ENCODE data around the gene C1QTNF1.

C1QTNF1 gene

DNA sequence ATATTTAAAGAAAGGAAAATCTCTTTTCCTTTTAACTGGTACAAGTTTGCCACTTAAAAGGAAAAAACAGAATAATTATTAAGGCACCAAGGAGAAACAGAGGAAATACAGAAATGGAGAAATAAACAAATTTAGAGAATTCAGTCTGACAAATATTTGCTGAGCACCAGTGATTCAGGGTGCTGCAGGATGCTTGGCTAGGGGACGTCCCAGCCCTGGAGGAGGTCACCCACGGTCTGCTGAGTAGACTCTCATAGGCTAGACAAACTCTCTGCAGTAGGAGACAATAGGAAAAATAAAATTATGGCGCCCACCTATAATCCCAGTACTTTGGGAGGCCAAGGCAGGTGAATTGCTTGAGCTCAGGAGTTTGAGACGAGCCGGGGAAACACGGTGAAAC is 15.9 kb downstream of the C1QTNF1 start:
- DNase-seq (ENCODE audit: low read depth) = no peak

DNA sequence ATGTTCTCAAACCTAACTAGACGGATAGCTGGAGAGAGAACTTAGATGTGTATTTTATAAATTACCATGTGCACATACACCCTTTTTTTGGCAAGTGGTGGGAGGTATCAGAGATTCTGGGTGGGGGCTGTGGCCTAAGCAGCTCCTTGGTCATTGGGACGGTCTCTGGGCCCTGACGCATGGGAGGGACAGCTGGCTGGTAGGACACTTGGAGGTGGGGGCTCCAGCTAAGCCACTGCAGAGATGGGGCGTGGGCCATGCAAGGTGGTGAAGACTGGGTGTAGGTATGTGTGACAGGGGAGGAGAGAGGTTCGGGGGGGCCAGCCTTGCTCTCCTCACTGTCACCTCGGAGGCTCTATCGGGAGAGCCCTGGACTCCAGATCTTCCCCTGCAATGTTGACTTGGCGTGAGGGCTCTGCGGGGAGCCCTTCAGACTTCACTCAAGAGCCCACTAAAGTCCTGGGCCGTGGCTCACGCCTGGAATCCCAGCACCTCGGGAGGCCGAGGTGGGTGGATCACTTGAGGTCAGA is 17.1 kb downstream of the C1QTNF1 start:
- DNase-seq (ENCODE audit: low read depth) = no peak

GRCh38 chr17:79041723-79042420 is 17.9 kb downstream of the C1QTNF1 start:
- DNase-seq (ENCODE audit: low read depth) = no peak

DNA sequence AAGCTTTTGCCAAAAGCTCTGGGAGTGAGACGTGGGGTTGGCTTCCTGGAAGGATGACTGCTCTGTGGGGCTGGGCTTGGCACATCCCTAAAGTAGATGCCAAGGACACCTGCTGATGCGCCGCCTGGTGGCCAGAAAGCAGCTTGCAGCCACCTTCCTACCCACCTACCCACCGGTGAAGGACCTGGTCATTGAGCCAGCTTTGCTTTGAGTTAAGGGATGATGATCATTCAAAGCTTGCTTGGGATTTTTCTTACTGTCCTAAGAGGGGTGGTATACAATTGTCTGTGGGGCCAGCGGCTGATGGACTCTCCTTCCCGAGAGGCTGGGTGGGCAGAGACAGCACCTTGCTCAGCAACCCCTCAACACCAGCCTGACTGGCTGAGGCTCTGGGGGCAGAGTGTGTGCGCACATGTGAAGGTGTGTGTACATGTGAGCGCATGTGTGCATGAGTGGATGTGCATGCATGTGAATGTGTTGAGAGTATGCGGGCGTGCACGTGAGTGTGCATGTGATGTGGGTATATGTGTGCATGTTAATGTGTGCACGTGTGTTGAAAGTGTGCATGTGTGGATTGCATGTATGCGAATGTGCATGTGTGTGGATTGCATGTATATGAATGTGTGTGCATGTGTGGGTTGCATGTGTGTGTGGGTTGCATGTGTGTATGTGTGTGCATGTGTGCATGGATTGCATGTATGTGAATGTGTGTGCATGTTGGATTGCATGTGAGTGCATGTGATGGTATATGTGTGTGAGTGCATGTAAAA is 18.6 kb downstream of the C1QTNF1 start:
- peak; percentile 31 for DNase-seq (ENCODE audit: low read depth)

DNA sequence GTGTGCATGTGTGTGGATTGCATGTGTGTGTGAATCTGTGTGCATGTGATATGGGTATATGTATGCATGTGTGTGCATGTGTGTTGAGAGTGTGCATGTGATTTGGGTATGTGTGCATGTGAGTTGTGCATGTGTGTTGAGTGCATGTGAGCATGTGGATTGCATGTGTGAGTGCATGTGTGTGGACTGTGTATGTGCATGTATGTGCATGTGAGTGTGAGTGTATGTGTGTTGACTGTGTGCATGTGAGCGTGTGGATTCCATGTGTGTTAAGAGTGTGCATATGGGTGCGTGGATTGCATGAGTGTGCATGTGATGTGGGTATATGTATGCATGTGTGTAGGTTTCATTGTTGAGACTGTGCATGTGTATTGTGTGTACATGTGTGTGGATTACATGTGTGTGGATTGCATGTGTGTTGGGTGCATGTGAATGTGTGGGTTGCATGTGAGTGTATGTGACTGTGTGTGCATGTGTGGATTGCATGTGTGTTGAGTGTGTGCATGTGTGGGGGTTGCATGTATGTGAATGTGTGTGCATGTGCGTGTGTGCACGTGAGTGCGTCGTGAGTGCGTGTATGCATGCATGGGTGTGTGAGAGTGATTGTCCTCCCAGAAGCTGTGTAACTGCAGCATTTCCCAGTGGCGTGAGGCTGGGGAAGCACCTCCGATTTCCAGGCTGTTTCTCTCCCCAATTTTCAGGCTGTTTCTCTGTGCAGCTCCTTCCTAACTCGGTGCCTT is 19.4 kb downstream of the C1QTNF1 start:
- DNase-seq (ENCODE audit: low read depth) = no peak

GRCh38 chr17:79043931-79044320 is 20.0 kb downstream of the C1QTNF1 start:
- DNase-seq (ENCODE audit: low read depth) = no peak

DNA sequence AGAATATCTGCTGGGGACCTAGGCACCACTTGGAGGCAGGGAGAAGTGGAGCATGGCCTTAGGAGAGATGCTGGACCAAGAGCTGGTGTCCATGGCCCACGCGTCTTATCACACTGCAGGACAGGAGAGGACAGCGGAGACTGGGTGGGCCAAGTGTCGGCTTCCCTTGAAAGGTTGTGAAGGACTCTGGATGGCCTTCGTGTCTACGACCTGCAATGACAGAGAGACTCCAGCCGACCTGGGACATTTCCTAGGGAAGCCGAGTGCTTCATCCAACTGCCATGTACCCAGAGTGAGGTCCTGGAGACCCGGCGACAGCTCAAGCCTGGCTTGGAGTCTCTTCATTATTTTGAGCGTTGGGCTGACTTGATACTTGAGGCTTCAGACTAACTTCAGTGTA is 20.5 kb downstream of the C1QTNF1 start:
- DNase-seq (ENCODE audit: low read depth) = no peak

- DNase-seq (ENCODE audit: low read depth) = no peak
Measured at GRCh38 chr17:79045001-79045729, 21.2 kb downstream of the C1QTNF1 start.

DNA sequence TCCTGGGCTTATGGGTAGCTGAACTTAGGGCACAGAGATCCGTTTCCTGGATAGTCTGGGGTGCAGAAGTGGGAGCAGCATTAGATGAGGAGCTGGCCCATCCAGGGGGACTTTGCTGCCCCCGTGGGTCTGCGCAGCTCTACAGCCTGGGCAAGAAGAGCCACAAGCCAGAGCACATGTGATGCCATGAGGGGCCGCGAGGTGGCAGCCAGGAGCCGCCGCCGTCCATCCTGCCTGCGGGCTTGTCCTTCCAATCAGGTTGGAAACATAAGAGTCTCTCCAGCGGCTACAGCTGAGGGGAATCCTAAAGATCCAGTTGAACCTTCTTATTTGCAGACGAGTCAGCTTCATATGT is 21.9 kb downstream of the C1QTNF1 start:
- DNase-seq (ENCODE audit: low read depth) = peak; percentile 55

DNA sequence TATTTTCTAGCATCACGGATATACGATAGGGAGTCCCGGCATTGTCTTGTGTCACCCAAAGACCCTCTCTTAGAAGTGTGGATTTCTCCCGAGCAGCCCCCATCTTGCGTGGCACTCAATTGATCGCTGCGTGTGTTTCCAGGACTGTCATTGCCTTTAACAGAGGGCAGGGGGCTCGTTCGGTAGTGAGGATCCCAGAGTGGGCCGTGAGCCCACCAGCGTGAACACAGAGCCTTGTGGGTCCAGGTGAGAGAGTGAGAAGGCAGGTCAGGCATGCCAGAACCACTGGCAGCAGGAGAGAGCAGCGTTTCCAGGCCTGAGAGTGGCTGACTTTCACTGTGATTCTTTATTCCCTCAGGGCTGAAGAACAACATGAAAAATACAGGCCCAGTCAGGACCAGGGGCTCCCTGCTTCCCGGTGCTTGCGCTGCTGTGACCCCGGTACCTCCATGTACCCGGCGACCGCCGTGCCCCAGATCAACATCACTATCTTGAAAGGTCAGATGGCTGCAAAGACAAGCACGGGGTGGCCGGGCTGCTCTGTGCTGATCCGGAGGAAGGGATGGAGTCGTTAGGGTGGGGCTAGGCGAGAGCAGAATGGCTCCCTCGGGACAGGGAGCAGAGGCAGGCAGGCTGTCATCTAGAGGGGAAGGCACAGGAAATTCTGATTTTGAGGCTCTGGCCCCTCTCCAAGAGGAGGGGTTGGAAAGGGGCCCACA is 22.4 kb downstream of the C1QTNF1 start:
- DNase-seq (ENCODE audit: low read depth) = no peak

DNA sequence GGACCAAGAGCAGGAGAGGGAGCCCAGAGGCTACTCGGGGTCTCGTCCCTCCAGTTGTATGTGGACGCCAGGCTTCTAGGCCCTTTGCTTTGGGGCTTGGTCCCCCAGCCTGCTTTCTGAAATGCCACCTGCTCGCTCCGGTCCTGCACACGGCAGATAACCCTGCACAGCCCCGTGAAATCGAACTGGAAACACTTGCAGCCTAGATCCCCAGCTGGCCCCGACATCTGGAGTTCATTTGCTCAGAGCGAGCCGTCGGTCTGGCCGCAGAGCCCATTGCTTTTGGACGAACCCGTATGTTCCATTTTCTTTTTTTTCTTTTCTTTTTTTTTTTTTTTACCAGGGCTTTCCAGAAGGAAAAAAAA is 22.9 kb downstream of the C1QTNF1 start:
- peak; percentile 59 for DNase-seq (ENCODE audit: low read depth)

DNA sequence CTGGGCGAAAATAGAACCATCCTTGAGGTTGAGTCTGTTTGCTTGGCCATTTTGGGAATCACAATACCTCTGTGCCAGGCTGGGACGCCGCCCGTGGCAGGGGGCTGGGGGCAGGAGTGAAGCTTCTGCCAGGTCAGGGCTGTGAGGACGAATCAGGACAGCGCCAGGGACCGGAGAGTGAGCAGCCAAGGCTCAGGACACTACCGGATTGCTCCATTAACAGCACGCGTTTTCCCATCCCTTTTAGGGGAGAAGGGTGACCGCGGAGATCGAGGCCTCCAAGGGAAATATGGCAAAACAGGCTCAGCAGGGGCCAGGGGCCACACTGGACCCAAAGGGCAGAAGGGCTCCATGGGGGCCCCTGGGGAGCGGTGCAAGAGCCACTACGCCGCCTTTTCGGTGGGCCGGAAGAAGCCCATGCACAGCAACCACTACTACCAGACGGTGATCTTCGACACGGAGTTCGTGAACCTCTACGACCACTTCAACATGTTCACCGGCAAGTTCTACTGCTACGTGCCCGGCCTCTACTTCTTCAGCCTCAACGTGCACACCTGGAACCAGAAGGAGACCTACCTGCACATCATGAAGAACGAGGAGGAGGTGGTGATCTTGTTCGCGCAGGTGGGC is 23.4 kb downstream of the C1QTNF1 start:
- DNase-seq (ENCODE audit: low read depth) = no peak

GRCh38 chr17:79047923-79048825 is 24.2 kb downstream of the C1QTNF1 start:
- no peak for DNase-seq (ENCODE audit: low read depth)

GRCh38 chr17:79048826-79049755 is 25.1 kb downstream of the C1QTNF1 start:
- no peak for DNase-seq (ENCODE audit: low read depth)

DNA sequence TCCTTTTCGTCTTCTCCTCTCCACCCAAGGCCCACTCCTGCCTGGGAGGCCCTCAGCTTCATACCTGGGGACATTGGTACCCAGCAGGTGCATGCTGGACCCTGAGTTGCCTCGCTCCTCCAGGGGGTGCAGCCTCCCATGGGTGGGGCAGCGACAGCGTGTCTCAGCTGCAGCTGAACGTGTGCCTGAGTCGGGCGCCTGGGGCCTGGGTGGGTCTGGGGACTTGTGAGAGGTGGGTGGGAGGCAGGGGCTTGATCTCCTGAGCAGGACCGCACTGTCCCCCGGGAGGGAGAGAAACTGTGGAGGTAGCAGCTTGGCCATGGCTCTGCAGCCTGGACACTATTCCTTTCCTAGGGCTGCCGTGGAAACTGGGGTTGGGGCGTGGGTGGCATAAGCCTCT is 25.9 kb downstream of the C1QTNF1 start:
- DNase-seq (ENCODE audit: low read depth) = no peak

DNA sequence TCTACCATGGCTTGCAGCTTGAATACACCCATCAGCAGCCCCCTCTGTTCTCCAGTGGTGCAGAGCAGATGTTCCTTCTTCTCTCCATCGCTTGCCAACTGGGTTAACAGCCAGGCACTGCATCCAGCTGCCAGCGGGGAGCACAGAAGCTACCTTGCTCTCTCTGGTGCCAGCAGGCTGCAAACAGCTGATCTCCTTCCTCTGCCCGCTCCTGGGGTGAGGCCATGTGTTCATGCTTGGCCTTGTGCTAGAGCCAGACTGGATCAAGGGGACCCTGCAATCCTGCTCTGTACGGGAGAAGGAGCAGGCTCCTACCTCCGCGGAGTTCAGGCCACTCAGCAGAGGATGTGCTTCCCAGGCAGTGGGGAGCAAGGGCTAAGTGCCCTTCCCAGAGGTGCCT is 26.6 kb downstream of the C1QTNF1 start:
- DNase-seq (ENCODE audit: low read depth) = no peak

DNA sequence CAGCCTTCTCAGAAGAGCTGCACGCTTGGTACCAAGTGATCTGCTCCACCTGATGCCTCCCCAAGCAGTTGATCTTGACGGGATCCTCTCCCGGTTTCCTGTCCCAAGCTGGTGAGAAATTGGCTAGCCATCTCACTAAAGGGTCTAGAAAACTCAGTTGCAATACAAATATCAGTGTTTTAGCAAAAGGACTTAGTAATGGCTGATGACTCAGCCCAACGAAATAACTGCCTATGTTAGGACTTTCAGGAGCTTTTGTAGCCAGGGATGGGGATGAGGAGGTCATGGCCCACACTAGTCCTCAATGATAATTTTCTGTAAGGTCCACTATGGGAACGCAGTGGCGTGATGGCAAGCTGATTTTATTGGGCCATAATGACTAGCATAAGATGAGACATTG is 27.3 kb downstream of the C1QTNF1 start:
- no peak for DNase-seq (ENCODE audit: low read depth)

DNA sequence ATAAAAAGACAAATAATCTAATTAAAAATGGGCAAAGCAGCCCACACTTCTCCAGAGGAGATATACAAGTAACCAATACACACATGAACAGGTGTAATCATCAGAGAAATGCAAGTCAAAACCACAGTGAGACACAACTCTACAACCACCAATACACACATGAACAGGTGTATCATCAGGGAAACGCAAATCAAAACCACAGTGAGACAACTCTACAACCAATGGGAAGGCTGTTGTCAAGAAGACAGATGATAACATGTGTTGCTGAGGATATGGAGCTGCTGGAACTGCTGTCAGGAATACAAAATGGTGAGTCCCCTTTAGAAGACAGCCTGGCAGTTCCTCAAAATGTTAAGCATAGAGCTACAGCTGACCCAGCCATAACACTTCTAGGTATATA is 28.2 kb downstream of the C1QTNF1 start:
- DNase-seq (ENCODE audit: low read depth) = no peak

Measured in fibroblast of the conjunctiva (primary cell).